Ovary (tissue), 9 donors: ENCODE data around the gene CRNKL1. TPM values are rescaled to one million over a fixed set of nuclear protein-coding genes. Genes with fewer than 3 reads are reported as not detected.

ENCODE experiments used
- DNase-seq, 5 donors: peaks; one replicate each; pipeline ENCODE4 v3.0.0-alpha.2; 2019 to 2020
- H3K27ac ChIP-seq, 2 donors: fragments of 200-600 bp; one replicate each; pipeline versions ENCODE4 v1.5.1 to v1.8.0; 2019 to 2022
- H3K27me3 ChIP-seq: fragments of 200-600 bp; one replicate; pipeline ENCODE4 v1.8.0; 2022
- H3K36me3 ChIP-seq: fragments of 200-600 bp; sonication (generic); one replicate; pipeline ENCODE4 v1.5.1; 2019
- H3K4me1 ChIP-seq: one replicate; pipeline ENCODE4 v1.8.1; 2013; ENCODE audit warnings: mild to moderate bottlenecking, moderate library complexity; ENCODE audit not compliant: insufficient read depth
- H3K4me3 ChIP-seq: fragments of 200-600 bp; sonication (generic); one replicate; pipeline ENCODE4 v1.5.1; 2017
- H3K9me3 ChIP-seq, 2 donors: fragments of 200-600 bp in 1 of 2; sonication (generic) in 1 of 2; one replicate each; pipeline versions ENCODE4 v1.5.1 to v1.8.1; 2013 to 2019; ENCODE audit warnings: mild to moderate bottlenecking in 1 of 2, moderate library complexity in 1 of 2
- EP300 ChIP-seq: sonication (generic); formaldehyde crosslinking; IDR thresholded peaks from one replicate; pipeline ENCODE4 v1.6.1; 2017; ENCODE audit warnings: antibody characterized with exemption
- POLR2A ChIP-seq: fragments of 450-650 bp; IDR thresholded peaks from one replicate; pipeline ENCODE4 v1.6.1; 2017; ENCODE audit warnings: antibody characterized with exemption, mild to moderate bottlenecking, moderate library complexity
- WGBS, 3 donors: extraction: QIAGEN DNeasy Blood & Tissue Kit in 1 of 3; methylation state at CpG; one replicate each; pipeline versions ENCODE4 v1.1.5 to v1.1.7; 2013 to 2017; 5-methylcytosine and 5-hydroxymethylcytosine counted together
- intact Hi-C, 4 donors: fragments of 100-400 bp; cut with DNase I; formaldehyde crosslinking; loops; one replicate each; pipeline versions ENCODE4 v1.11.0 to v1.15.1; 2022 to 2023
- polyA plus RNA-seq, 2 donors: library from polyadenylated mRNA; stranded (reverse); fragments of 200-250 nt in 1 of 2; fragments of 350-450 nt in 1 of 2; fragmentation: Illumina TruSeq in 1 of 2; extraction: RNeasy Lipid Tissue Mini Kit (QIAGEN cat#74804) in 1 of 2; gene quantifications; one replicate each; pipeline ENCODE4 v1.2.3, GENCODE V29; 2013 to 2014
- total RNA-seq, 7 donors: library from RNA; depleted of rRNA in 2 of 7; stranded (reverse); fragments of >200 nt in 2 of 7; fragmentation: NEBNext Ultra II Directional in 3 of 7; extraction: Animal tissue kit (Norgen Biotek cat#: 25700) in 3 of 7; gene quantifications; one replicate each; pipeline versions ENCODE4 v1.1.0 to v1.2.4, GENCODE V29; 2016 to 2023
- TF ChIP-seq, protein P1 (sequence below), 3 donors: fragments of 450-650 bp in 2 of 3; fragments of 200-600 bp in 1 of 3; IDR thresholded peaks; one replicate each; pipeline versions ENCODE4 v1.5.1 to v1.8.0; 2016 to 2022; ENCODE audit warnings: antibody characterized with exemption in 3 of 3, mild to moderate bottlenecking in 1 of 3
- donor health status: DM: no; HTN: no; CAD: no; lungs with moderate emphysema.
- donor health status: DM: no; HTN: no; CAD: no.
- donor health status: Bipolar disorder and iron deficiency.
- donor health status: DM: yes; HTN: yes; CAD: no.
- donor health status: DM: no; HTN: no; CAD: no.
- donor health status: DM: yes; HTN: yes; CAD: no.

CRNKL1 gene
- total and polyA plus RNA-seq, 9 donors: 12.7 to 25.0 (median 22.5) TPM

GRCh38 chr20:20023395-20023794 is 28.9 kb downstream of the CRNKL1 start:
- Histone ChIP-seq H3K9me3 (no peaks in the 10 kb centered on the region), H3K4me1 (peaks cover 8% of the 10 kb centered on the region), H3K36me3 (no peaks in the 10 kb centered on the region), H3K4me3 (no peak overlapping the region), H3K27ac (no peak overlapping the region), H3K27me3 (no peaks in the 10 kb centered on the region)
- intact Hi-C loops: no loop called here
- no peak for DNase-seq
- TF ChIP-seq, protein P1, sequence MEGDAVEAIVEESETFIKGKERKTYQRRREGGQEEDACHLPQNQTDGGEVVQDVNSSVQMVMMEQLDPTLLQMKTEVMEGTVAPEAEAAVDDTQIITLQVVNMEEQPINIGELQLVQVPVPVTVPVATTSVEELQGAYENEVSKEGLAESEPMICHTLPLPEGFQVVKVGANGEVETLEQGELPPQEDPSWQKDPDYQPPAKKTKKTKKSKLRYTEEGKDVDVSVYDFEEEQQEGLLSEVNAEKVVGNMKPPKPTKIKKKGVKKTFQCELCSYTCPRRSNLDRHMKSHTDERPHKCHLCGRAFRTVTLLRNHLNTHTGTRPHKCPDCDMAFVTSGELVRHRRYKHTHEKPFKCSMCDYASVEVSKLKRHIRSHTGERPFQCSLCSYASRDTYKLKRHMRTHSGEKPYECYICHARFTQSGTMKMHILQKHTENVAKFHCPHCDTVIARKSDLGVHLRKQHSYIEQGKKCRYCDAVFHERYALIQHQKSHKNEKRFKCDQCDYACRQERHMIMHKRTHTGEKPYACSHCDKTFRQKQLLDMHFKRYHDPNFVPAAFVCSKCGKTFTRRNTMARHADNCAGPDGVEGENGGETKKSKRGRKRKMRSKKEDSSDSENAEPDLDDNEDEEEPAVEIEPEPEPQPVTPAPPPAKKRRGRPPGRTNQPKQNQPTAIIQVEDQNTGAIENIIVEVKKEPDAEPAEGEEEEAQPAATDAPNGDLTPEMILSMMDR (IDR thresholded peaks at IDR 0.05): no peak
- TF ChIP-seq POLR2A (no peak), EP300 (no peak)
- 82 to 96% (median 91%) methylated on average over 3 of the region's 3 CpGs for WGBS, 3 donors

- H3K36me3 ChIP-seq: no peaks in the 10 kb centered on the region
- TF ChIP-seq, protein P1 (IDR thresholded peaks at IDR 0.05): no peak
- TF ChIP-seq EP300: no peak
- no peak for TF ChIP-seq POLR2A
- no peak overlapping the region for H3K4me3 ChIP-seq
- intact Hi-C loops: no loop called here
- H3K4me1 ChIP-seq: peaks cover 11% of the 10 kb centered on the region
- H3K27ac ChIP-seq: no peak overlapping the region
- DNase-seq: no peak
- no peaks in the 10 kb centered on the region for H3K27me3 ChIP-seq
- no peaks in the 10 kb centered on the region for H3K9me3 ChIP-seq
These were observed 29.8 kb downstream of the CRNKL1 start for GRCh38 chr20:20022498-20022897.

DNA sequence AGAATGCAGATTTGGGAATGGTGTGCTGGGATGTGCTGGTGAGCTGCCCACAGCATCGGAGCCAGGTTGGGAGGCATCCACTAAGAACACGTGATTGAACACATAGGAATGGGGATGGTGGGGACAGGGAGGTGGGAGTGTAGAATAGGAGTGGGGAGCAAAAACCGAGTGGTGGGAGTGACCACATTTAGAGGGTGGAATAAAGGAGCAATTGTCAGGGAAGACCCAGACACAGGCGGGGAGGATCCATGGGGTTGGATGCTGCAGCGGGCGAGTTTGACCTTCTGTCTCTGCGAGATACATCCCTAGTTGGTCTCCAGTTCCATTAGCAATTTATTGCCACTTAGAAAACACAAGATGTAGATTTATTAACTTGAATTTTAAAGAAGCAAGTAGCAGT is 30.4 kb downstream of the CRNKL1 start:
- Histone ChIP-seq H3K4me1 (peaks cover 11% of the 10 kb centered on the region), H3K27me3 (no peaks in the 10 kb centered on the region), H3K36me3 (no peaks in the 10 kb centered on the region), H3K27ac (no peak overlapping the region), H3K4me3 (no peak overlapping the region), H3K9me3 (no peaks in the 10 kb centered on the region)
- intact Hi-C loops: no loop called here
- DNase-seq: no peak
- 39 to 57% (median 53%) methylated on average over 7 of the region's 7 CpGs for WGBS, 3 donors
- TF ChIP-seq EP300 (no peak), POLR2A (no peak)
- TF ChIP-seq, protein P1 (IDR thresholded peaks at IDR 0.05): no peak

DNA sequence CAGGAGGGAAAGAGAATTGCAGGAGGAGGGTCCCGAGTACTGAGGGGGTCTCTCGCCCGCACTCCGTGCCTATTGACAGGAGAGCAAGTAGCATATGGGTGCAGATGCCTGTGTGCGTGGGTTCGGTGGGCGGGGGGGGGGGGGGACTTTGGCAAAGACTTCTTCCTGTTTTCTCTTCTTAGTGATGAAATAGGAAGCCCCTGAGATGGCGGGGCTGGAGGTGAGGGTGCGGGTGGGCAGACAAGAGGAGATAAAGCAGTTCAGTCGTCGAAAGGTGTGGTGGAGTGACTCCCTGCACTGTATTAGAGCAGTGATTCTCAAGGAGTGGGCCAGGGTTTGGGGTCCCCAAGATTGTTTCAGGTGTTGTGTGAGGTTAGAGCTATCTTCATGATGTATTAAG is 31.4 kb downstream of the CRNKL1 start:
- intact Hi-C loops: no loop called here
- no peaks in the 10 kb centered on the region for H3K9me3 ChIP-seq
- H3K4me3 ChIP-seq: no peak overlapping the region
- no peak for TF ChIP-seq POLR2A
- no peak for DNase-seq
- 82 to 88% (median 84%) methylated on average over 11 of the region's 11 CpGs for WGBS, 3 donors
- H3K27me3 ChIP-seq: no peaks in the 10 kb centered on the region
- H3K27ac ChIP-seq: no peak overlapping the region
- peaks cover 11% of the 10 kb centered on the region for H3K4me1 ChIP-seq
- no peaks in the 10 kb centered on the region for H3K36me3 ChIP-seq

DNA sequence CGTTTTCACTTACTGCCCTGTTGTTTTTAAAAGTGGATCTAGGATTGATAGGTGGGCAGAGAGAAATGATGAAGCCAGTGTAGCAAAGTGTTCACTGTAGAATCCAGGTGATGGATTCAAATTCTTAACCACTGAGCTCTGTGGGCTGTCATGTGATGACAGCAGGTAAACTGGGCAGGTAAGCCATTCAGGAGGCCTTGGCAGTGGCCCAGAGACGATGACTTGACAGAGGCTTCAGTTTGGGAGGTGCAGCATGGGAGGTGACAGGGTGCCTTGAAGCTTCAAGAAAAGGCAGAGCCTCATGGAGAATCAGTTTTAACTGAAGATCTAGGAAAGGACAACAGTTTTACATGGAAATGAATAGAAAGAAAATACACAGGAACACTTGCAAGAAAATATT is 33.1 kb downstream of the CRNKL1 start:
- intact Hi-C loops: no loop called here
- peaks cover 11% of the 10 kb centered on the region for H3K4me1 ChIP-seq
- no peak overlapping the region for H3K27ac ChIP-seq
- no peaks in the 10 kb centered on the region for H3K36me3 ChIP-seq
- no peaks in the 10 kb centered on the region for H3K9me3 ChIP-seq
- WGBS, 3 donors: 57 to 73% (median 68%) methylated on average over 2 of the region's 2 CpGs
- DNase-seq: no peak
- no peak overlapping the region for H3K4me3 ChIP-seq
- TF ChIP-seq, protein P1 (IDR thresholded peaks at IDR 0.05): no peak
- TF ChIP-seq EP300 (no peak), POLR2A (no peak)
- H3K27me3 ChIP-seq: no peaks in the 10 kb centered on the region
